HG02763 (cell line): ENCODE data around the gene HMG20A.

Experiments
- ATAC-seq: cut with Tn5 transposase; IDR thresholded peaks from one replicate; pipeline ENCODE4 v1.9.1; 2021; ENCODE audit warnings: mild to moderate bottlenecking, moderate library complexity; ENCODE audit not compliant: unreplicated experiment

HMG20A gene

GRCh38 chr15:77532067-77532710 lies 111.5 kb downstream of the HMG20A start:
- ATAC-seq: no peak

DNA sequence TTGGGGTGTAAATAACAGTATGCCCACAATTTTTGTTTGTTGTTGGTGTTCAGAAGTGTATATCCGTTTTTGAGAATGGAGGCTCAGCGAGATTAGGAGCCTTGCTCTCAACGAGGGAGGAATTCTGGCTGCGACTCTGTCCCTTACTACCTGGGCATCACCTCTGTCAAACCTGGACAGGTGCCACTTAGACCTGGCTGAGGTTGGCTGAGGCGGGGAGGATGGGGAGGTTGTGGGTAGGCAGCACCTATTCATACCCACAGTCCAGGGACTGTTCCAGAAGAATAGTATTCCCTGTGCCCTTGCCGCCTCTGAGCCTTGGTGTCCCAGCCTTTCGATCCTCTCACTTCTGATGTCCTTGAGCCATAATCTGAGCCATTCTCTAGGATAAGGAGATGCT lies 112.2 kb downstream of the HMG20A start:
- ATAC-seq: no peak

GRCh38 chr15:77533578-77534430 lies 113.1 kb downstream of the HMG20A start:
- ATAC-seq: no peak
